PC-3 (cell line): ENCODE data around the gene TMEM218. TPM values are rescaled to one million over a fixed set of nuclear protein-coding genes. Genes with fewer than 3 reads are reported as not detected.

Experiments
- ATAC-seq: fragments of 200-7000 bp; cut with Tn5 transposase; 2 replicates; pipeline ENCODE4 v1.9.1; 2020; ENCODE audit warnings: mild to moderate bottlenecking, moderate library complexity
- BruUV-seq: library from RNA; stranded (reverse); fragments of 400-500 nt; replicated peaks from 2 replicates; lab custom pipeline; 2021; lab: Mats Ljungman, UMichigan
- CTCF ChIA-PET: fragments of 300-600 bp; sonication (Branson Sonifier 250); formaldehyde crosslinking; loops from one replicate; lab custom pipeline; 2022; ENCODE audit warnings: antibody characterized with exemption; lab: Charles Lee
- POLR2A ChIA-PET: fragments of 300-600 bp; sonication (Branson Sonifier 250); formaldehyde crosslinking; loops from one replicate; lab custom pipeline; 2022; ENCODE audit warnings: antibody characterized with exemption; ENCODE audit not compliant: unreplicated experiment; lab: Charles Lee
- DNase-seq: peaks from one replicate; pipeline ENCODE4 v3.0.0-alpha.2; 2015
- H2AFZ ChIP-seq: fragments of 300-600 bp; sonication (generic); 2 replicates; pipeline ENCODE4 v1.6.0; 2016; ENCODE audit warnings: antibody characterized with exemption, low read length
- H3F3A ChIP-seq: fragments of 300-600 bp; sonication (generic); one replicate; pipeline ENCODE4 v1.6.0; 2017; ENCODE audit warnings: antibody characterized with exemption, low read length, control low read depth, mild to moderate bottlenecking; ENCODE audit not compliant: unreplicated experiment
- H3K27ac ChIP-seq: fragments of 300-600 bp; sonication (generic); 2 replicates; pipeline ENCODE4 v1.5.1; 2016; ENCODE audit warnings: mild to moderate bottlenecking, low read length
- H3K27me3 ChIP-seq: fragments of 300-600 bp; sonication (generic); 2 replicates; pipeline ENCODE4 v1.6.1; 2016; ENCODE audit warnings: low read length, mixed read lengths
- H3K36me3 ChIP-seq: fragments of 300-600 bp; sonication (generic); 2 replicates; pipeline ENCODE4 v1.6.1; 2016; ENCODE audit warnings: low read depth, mixed run types, low read length, mixed read lengths
- H3K4me1 ChIP-seq: fragments of 300-600 bp; sonication (generic); 2 replicates; pipeline ENCODE4 v1.5.1; 2016; ENCODE audit warnings: low read length; ENCODE audit not compliant: insufficient read depth
- H3K4me2 ChIP-seq: fragments of 300-600 bp; sonication (generic); 2 replicates; pipeline ENCODE4 v1.6.0; 2016; ENCODE audit warnings: low read length
- H3K4me3 ChIP-seq: fragments of 300-600 bp; sonication (generic); 2 replicates; pipeline ENCODE4 v1.5.1; 2016; ENCODE audit warnings: mild to moderate bottlenecking, low read length, mixed read lengths
- H3K79me2 ChIP-seq: fragments of 300-600 bp; sonication (generic); 2 replicates; pipeline ENCODE4 v1.6.1; 2017; ENCODE audit warnings: low read length, mixed read lengths
- H3K9ac ChIP-seq: fragments of 300-600 bp; sonication (generic); 2 replicates; pipeline ENCODE4 v1.6.0; 2016; ENCODE audit warnings: mild to moderate bottlenecking, low read length
- H3K9me2 ChIP-seq: fragments of 300-600 bp; sonication (generic); replicated peaks from 2 replicates; pipeline ENCODE4 v1.6.1; 2016; ENCODE audit warnings: mixed run types, low read length, mixed read lengths
- H3K9me3 ChIP-seq: fragments of 300-600 bp; sonication (generic); 2 replicates; pipeline ENCODE4 v1.6.1; 2016; ENCODE audit warnings: low read length, mixed read lengths
- H4K20me1 ChIP-seq: fragments of 300-600 bp; sonication (generic); 2 replicates; pipeline ENCODE4 v1.6.1; 2016; ENCODE audit warnings: low read length, mixed read lengths
- CTCF ChIP-seq: fragments of 300-600 bp; sonication (generic); conservative IDR thresholded peaks from 2 replicates; pipeline ENCODE4 v1.5.1; 2017; ENCODE audit warnings: antibody characterized with exemption, low read depth, mild to moderate bottlenecking, low read length
- EZH2 ChIP-seq: fragments of 300-600 bp; sonication (generic); IDR thresholded peaks from one replicate; pipeline ENCODE4 v1.6.1; 2017; ENCODE audit warnings: antibody characterized with exemption, mild to moderate bottlenecking, low read length; ENCODE audit not compliant: unreplicated experiment
- EZH2phosphoT487 ChIP-seq: fragments of 300-600 bp; sonication (generic); IDR thresholded peaks from 2 replicates; pipeline ENCODE4 v1.6.1; 2018; ENCODE audit warnings: mild to moderate bottlenecking, antibody characterized with exemption, low read length, borderline replicate concordance
- intact Hi-C: fragments of 100-400 bp; cut with micrococcal nuclease; formaldehyde crosslinking; loops from 2 replicates; pipeline ENCODE4 v1.9.0; 2023
- total RNA-seq: library from RNA; depleted of rRNA; stranded (reverse); fragments of >200 nt; gene quantifications from 2 replicates; pipeline ENCODE4 v1.2.3, GENCODE V29; 2014

The TMEM218 gene
- total RNA-seq, 1 experiment from 2014 or later: 37.0 TPM

DNA sequence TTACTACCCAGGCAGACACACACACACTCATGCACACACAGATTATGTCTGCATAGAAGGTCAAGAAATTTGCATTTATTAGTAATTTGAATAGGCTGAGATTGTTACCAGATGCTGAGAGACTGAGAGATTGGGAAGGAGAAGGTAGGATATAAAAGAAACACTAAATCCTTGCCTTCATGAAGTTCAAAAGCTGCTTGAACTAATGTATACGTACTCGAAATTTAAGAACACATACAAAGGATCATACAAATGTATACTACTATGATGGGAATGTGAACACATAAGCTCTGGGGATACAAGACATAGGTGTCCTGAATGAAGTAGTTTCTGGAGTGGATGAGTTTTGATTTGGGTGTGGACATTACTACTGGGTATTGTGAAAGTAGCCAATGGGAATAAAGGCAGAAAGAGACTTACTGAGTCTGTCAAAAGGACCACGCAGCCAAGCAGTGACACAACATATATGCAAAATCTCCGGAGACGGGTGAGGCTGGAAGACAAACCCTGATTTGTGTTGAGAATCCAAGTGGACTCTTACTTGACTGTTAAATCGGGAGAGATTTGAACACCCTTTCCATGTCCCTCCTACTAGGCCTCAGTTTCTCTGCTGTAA, 45.8 kb upstream of the TMEM218 start:
- no peaks in the 10 kb centered on the region for H3F3A ChIP-seq
- no peak overlapping the region for H3K27ac ChIP-seq
- ATAC-seq (no peak), DNase-seq (no peak)
- H3K27me3 ChIP-seq: peaks cover 40% of the 10 kb centered on the region
- no peaks in the 10 kb centered on the region for H3K9me3 ChIP-seq
- no TSS peak for BruUV-seq
- H3K79me2 ChIP-seq: no peaks in the 10 kb centered on the region
- intact Hi-C loops: no loop called here
- no peak overlapping the region for H2AFZ ChIP-seq
- H3K4me3 ChIP-seq: no peak overlapping the region
- no peaks in the 10 kb centered on the region for H3K36me3 ChIP-seq
- H3K4me1 ChIP-seq: no peaks in the 10 kb centered on the region
- no peak overlapping the region for H3K9ac ChIP-seq
- no peaks in the 10 kb centered on the region for H3K9me2 ChIP-seq
- ChIA-PET CTCF (no interaction called here), POLR2A (no interaction called here)
- no peak overlapping the region for H3K4me2 ChIP-seq
- no peak for TF ChIP-seq EZH2
- no peak for TF ChIP-seq EZH2phosphoT487
- TF ChIP-seq CTCF: no peak
- H4K20me1 ChIP-seq: no peaks in the 10 kb centered on the region

DNA sequence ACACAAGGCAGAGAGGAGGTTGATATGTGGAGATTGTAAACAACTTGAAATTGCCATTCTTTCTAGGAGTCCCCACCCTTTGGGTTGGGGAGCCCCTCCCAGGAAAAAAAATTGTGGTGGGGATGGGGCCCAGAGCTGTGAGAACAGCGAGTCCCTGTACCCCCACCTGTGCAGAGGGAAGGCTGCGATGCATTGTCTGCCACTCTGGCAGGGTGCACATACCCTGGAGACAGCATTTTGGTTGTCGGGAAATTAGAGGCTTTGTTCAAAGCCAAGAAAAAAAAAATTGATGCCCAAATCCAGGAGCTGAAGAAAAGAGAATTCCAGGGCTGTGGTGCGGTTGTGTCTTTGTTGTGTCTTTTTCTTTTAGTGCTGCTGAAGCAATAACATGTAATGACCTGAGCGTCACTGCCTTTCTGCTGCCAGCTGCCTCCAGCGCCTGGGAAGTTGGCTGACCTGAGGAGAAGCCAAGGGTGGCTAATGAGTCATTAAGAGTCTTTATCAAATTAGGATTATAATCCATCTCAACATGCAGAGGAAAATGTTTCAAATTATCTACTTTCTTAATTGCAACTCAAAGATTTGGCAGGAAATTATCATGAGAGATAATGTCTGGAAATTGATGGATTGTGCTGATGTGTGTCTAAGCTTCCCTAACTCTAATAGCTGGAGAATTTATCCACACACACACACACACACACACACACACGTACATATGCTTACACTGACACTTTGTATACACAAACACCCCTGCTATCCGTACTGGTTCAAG, 45.1 kb upstream of the TMEM218 start:
- H3K9ac ChIP-seq: no peak overlapping the region
- POLR2A ChIA-PET: no interaction called here

More for the DNA sequence above, 45.1 kb upstream of the TMEM218 start:
- H3K9me3 ChIP-seq: no peaks in the 10 kb centered on the region
- no peak for TF ChIP-seq CTCF
- no peak for TF ChIP-seq EZH2phosphoT487
- no peak for TF ChIP-seq EZH2
- H3K4me3 ChIP-seq: no peak overlapping the region
- H3K79me2 ChIP-seq: no peaks in the 10 kb centered on the region
- no peaks in the 10 kb centered on the region for H3K4me1 ChIP-seq
- no peak for DNase-seq
- intact Hi-C loops: no loop called here
- BruUV-seq: no TSS peak
- no peaks in the 10 kb centered on the region for H4K20me1 ChIP-seq
- no peaks in the 10 kb centered on the region for H3K36me3 ChIP-seq
- H3K27ac ChIP-seq: no peak overlapping the region
- peaks cover 47% of the 10 kb centered on the region for H3K27me3 ChIP-seq
- no peaks in the 10 kb centered on the region for H3K9me2 ChIP-seq
- H2AFZ ChIP-seq: no peak overlapping the region
- H3K4me2 ChIP-seq: no peak overlapping the region
- CTCF ChIA-PET: no interaction called here
- ATAC-seq: no peak
- H3F3A ChIP-seq: no peaks in the 10 kb centered on the region
